ENCODE data around the gene CC2D2A. TPM values are rescaled to one million over a fixed set of nuclear protein-coding genes. Genes with fewer than 3 reads are reported as not detected.
"Not testable (repeated sequence)": the region's sequence is repeated elsewhere in the genome, so short reads cannot be mapped to it uniquely, and the experiment has no call there.

Gene CC2D2A
- total RNA-seq, 1 experiment from 2014 or later: 10.2 TPM

GRCh38 chr4:15513545-15513944, 43.9 kb downstream of the CC2D2A start:
- Mint-ChIP-seq H3K9me3 (peaks cover 16% of the 10 kb centered on the region), H3K27ac (peak overlapping the region; percentile 1; the same call in 1 of the 2 replicates), H3K4me1 (no peaks in the 10 kb centered on the region), H3K4me3 (no peak overlapping the region), H3K27me3 (ENCODE audit: low read depth) (no peaks in the 10 kb centered on the region), H3K36me3 (peaks cover 30% of the 10 kb centered on the region)
- DNase-seq (ENCODE audit: low spot score) (no peak), ATAC-seq (peak; percentile 32; the same call in 1 of the 2 replicates)
- TF ChIP-seq ATF1 (CRISPR knock-in tag; IDR thresholded peaks at IDR 0.05): no peak
- no peak for TF ChIP-seq ZNF232 (CRISPR knock-in tag; IDR thresholded peaks at IDR 0.05)
- no peak for TF ChIP-seq ATF2 (CRISPR knock-in tag; IDR thresholded peaks at IDR 0.05; ENCODE audit: borderline replicate concordance, low read depth)
- no peak for TF ChIP-seq ARID4B (CRISPR knock-in tag; IDR thresholded peaks at IDR 0.05; ENCODE audit: borderline replicate concordance)
- POLR2A ChIA-PET: no interaction called here
- CTCF ChIA-PET: interaction anchor here (0.8 to 2.0 kb wide), 2 partner anchors 8 to 34 kb away, joined by 3 to 7 read pairs; no protein-coding TSS in a partner anchor

- ChIA-PET CTCF (no interaction called here), POLR2A (no interaction called here)
- DNase-seq (ENCODE audit: low spot score) (no peak), ATAC-seq (no peak)
- Mint-ChIP-seq H3K4me3 (no peak overlapping the region), H3K4me1 (no peaks in the 10 kb centered on the region), H3K27me3 (ENCODE audit: low read depth) (no peaks in the 10 kb centered on the region; the same call in 1 of the 2 replicates), H3K27ac (no peak overlapping the region), H3K9me3 (peaks cover 28% of the 10 kb centered on the region), H3K36me3 (peaks cover 38% of the 10 kb centered on the region)
- TF ChIP-seq GTF2I (CRISPR knock-in tag; conservative IDR thresholded peaks at IDR 0.05) (no peak), MLX (CRISPR knock-in tag; IDR thresholded peaks at IDR 0.05) (no peak)
Measured at GRCh38 chr4:15515106-15515505, 45.4 kb downstream of the CC2D2A start.

- Mint-ChIP-seq H3K27me3 (ENCODE audit: low read depth) (no peaks in the 10 kb centered on the region; the same call in 1 of the 2 replicates), H3K4me1 (no peaks in the 10 kb centered on the region), H3K27ac (no peak overlapping the region), H3K9me3 (peaks cover 28% of the 10 kb centered on the region), H3K4me3 (no peak overlapping the region), H3K36me3 (peaks cover 42% of the 10 kb centered on the region)
- ChIA-PET POLR2A (no interaction called here), CTCF (no interaction called here)
- no peak for ATAC-seq
- no peak for DNase-seq (ENCODE audit: low spot score)
- TF ChIP-seq MLX (CRISPR knock-in tag; IDR thresholded peaks at IDR 0.05) (no peak), TEAD4 (CRISPR knock-in tag; IDR thresholded peaks at IDR 0.05) (no peak), NR2C2 (CRISPR knock-in tag; IDR thresholded peaks at IDR 0.05) (no peak), ZNF512 (CRISPR knock-in tag; IDR thresholded peaks at IDR 0.05; ENCODE audit: borderline replicate concordance) (no peak), ZNF232 (CRISPR knock-in tag; IDR thresholded peaks at IDR 0.05) (no peak)
Measured at GRCh38 chr4:15516494-15516893, 46.8 kb downstream of the CC2D2A start.

GRCh38 chr4:15517681-15518080, 48.0 kb downstream of the CC2D2A start:
- H3K4me3 Mint-ChIP-seq; CTCF ChIA-PET; H3K4me1 Mint-ChIP-seq; DNase-seq (ENCODE audit: low spot score); H3K27ac Mint-ChIP-seq; H3K27me3 Mint-ChIP-seq (ENCODE audit: low read depth); ATAC-seq; POLR2A ChIA-PET: not testable (repeated sequence)
- H3K9me3 Mint-ChIP-seq: peaks cover 28% of the 10 kb centered on the region
- peaks cover 42% of the 10 kb centered on the region for H3K36me3 Mint-ChIP-seq

Data from WTC11 (cell line).